Activated naive CD4-positive, alpha-beta T cell treated with anti-CD3 and anti-CD28 coated beads, Interleukin-2, amount 10 ng/mL, durations not matched to agents 7 days and 5 days (primary cell): ENCODE measurements around the gene DUS4L.

Source experiments
- CTCF ChIA-PET: fragments of 350-600 bp; sonication (Branson Sonifier 250); formaldehyde crosslinking; loops from one replicate; lab custom pipeline; 2021; ENCODE audit warnings: antibody characterized with exemption; lab: Charles Lee
- DNase-seq: peaks from one replicate; pipeline ENCODE4 v3.0.0-alpha.2; 2020
- H3K27ac Mint-ChIP-seq: one replicate; pipeline ENCODE4 v1.8.0; 2021; ENCODE audit warnings: mild to moderate bottlenecking, moderate library complexity, mixed read lengths
- H3K27me3 Mint-ChIP-seq: one replicate; pipeline ENCODE4 v1.8.0; 2021; ENCODE audit warnings: mild to moderate bottlenecking, mixed read lengths
- H3K36me3 Mint-ChIP-seq: one replicate; pipeline ENCODE4 v1.8.0; 2021; ENCODE audit warnings: mixed read lengths
- H3K4me1 Mint-ChIP-seq: one replicate; pipeline ENCODE4 v1.8.0; 2021; ENCODE audit warnings: mixed read lengths
- H3K4me3 Mint-ChIP-seq: one replicate; pipeline ENCODE4 v1.8.0; 2021; ENCODE audit warnings: mild to moderate bottlenecking, moderate library complexity, mixed read lengths
- H3K9me3 Mint-ChIP-seq: one replicate; pipeline ENCODE4 v1.8.0; 2021; ENCODE audit warnings: mixed read lengths

Gene DUS4L

DNA sequence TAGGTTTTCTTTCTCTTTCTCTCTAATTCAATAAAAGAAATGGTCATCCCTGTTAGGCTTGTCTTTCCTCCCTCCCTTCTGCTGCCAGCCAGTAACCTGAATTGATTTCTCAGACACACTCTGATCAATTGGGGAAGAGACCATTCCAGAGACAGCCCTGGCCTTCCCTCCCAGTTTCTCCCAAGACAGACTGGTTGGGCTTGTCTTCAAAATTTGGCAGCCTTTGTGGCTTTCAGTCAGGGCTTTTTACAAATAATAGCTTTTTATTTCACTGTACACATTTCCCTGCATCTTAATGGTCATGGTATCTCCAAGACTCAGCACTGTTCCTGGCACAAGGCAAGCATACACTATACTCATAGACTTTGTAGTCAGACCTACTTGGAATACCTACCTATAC is 50.2 kb downstream of the DUS4L start:
- Mint-ChIP-seq H3K4me1 (peaks cover 17% of the 10 kb centered on the region), H3K27me3 (no peaks in the 10 kb centered on the region), H3K4me3 (no peak overlapping the region), H3K9me3 (no peaks in the 10 kb centered on the region), H3K27ac (no peak overlapping the region), H3K36me3 (peaks cover 21% of the 10 kb centered on the region)
- CTCF ChIA-PET = no interaction called here
- DNase-seq = no peak

DNA sequence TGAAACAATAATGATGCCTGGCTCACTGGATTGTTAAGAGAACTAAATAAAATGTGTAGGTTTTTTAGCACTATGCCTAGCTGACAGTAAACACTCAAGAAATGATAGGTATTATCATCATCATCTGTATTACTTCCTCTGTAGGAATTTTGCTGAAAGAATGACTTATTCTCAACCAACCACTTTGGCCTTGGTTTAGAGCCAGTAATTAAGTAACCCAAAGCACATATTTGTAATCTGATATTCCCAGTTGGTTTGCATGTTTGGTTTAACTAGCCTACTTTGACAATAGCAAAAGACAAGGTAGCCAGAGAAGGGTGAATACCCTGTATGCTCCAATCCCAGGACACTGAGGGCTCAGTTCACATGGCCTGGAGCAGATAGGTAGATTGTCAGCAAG is 50.7 kb downstream of the DUS4L start:
- Mint-ChIP-seq H3K27ac (no peak overlapping the region), H3K4me3 (no peak overlapping the region), H3K27me3 (no peaks in the 10 kb centered on the region), H3K36me3 (peaks cover 21% of the 10 kb centered on the region), H3K4me1 (peaks cover 17% of the 10 kb centered on the region), H3K9me3 (no peaks in the 10 kb centered on the region)
- no peak for DNase-seq
- CTCF ChIA-PET = no interaction called here

DNA sequence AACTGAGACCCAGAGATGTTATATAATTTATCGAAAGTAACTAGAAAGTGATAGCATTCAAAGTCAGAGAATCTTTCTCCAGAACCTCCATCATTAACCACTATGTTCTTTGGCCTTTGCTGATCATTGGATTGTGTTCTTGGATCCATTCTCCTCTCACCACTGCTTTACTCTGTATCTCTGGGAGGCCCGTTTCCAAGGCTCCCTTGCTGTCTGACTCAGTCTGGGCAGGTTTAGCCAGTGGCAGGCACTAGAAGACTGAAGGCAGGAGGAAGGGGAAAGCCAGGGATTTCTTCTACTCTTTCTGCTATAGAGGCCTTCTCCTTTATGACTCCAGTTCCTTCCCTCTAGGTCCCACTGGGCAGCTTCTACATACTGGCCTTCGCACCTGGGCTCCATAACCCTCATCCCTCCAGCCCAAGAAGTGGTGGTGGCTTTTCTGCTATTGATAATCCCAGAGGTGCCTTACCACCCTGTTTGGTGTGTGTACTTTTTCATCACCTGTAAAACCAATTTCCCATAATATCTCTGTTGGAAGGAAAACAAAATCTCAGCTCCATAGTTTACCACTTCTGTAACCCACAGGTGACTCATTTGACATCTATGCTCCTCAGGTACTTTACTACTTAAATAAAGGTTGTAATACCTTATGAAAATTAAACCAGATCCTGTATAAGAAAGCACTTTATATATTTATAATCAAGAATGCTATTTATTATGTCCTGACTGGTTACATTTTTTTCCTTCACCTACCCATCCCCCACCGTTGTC is 52.3 kb downstream of the DUS4L start:
- no peak overlapping the region for H3K27ac Mint-ChIP-seq
- no peak for DNase-seq
- H3K27me3 Mint-ChIP-seq = no peaks in the 10 kb centered on the region
- H3K4me1 Mint-ChIP-seq = peaks cover 17% of the 10 kb centered on the region
- no peak overlapping the region for H3K4me3 Mint-ChIP-seq
- CTCF ChIA-PET = no interaction called here
- no peaks in the 10 kb centered on the region for H3K9me3 Mint-ChIP-seq
- H3K36me3 Mint-ChIP-seq = peaks cover 24% of the 10 kb centered on the region

DNA sequence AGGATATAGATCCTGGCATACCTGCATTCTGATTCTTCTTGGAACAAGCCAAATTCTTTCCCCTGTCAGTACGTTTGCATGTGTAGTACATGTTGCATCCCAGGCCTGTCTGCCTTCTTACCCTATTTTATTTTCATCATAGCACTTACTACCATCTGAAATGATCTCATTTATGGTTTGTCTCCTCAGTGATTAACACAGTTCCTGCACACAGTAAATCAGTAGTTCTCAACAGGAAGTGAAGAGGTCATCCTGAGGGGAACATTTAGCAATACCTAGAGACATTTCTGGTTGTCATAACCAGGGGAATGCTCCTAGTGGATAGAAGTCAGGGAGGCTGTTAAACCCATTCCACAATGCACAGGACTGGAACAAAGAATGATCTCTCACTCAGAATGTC is 58.7 kb downstream of the DUS4L start:
- no peak for DNase-seq
- CTCF ChIA-PET = interaction anchor here (2.1 kb wide), 1 partner anchor 39 kb away, joined by 7 read pairs; the partner anchor contains the start of gene SLC26A4
- peaks cover 6% of the 10 kb centered on the region for H3K9me3 Mint-ChIP-seq
- H3K27ac Mint-ChIP-seq = no peak overlapping the region
- H3K4me3 Mint-ChIP-seq = no peak overlapping the region
- peaks cover 6% of the 10 kb centered on the region for H3K36me3 Mint-ChIP-seq
- no peaks in the 10 kb centered on the region for H3K4me1 Mint-ChIP-seq
- no peaks in the 10 kb centered on the region for H3K27me3 Mint-ChIP-seq

DNA sequence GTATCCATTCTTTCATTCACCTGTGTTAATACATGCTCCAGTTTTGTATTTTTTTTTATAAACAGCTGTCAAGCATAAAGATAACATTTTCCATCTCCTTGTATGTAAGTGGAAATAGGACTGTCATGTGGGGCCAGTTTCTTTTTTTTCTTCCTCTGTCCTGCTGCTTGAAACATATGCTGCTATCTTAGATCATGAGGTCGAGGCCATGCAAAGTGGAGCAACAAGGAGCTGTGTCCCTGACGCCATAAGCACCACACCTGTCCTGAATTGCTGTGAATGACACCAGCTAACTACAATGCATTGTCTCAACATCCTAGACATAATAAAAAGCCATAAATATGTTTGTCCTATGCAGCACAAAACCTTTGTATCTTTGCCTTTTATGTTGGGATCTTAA is 59.1 kb downstream of the DUS4L start:
- H3K4me3 Mint-ChIP-seq = no peak overlapping the region
- no peak overlapping the region for H3K27ac Mint-ChIP-seq
- no peaks in the 10 kb centered on the region for H3K4me1 Mint-ChIP-seq
- peaks cover 6% of the 10 kb centered on the region for H3K9me3 Mint-ChIP-seq
- peaks cover 6% of the 10 kb centered on the region for H3K36me3 Mint-ChIP-seq
- CTCF ChIA-PET = interaction anchor here (2.1 kb wide), 1 partner anchor 39 kb away, joined by 7 read pairs; the partner anchor contains the start of gene SLC26A4
- H3K27me3 Mint-ChIP-seq = no peaks in the 10 kb centered on the region
- no peak for DNase-seq

DNA sequence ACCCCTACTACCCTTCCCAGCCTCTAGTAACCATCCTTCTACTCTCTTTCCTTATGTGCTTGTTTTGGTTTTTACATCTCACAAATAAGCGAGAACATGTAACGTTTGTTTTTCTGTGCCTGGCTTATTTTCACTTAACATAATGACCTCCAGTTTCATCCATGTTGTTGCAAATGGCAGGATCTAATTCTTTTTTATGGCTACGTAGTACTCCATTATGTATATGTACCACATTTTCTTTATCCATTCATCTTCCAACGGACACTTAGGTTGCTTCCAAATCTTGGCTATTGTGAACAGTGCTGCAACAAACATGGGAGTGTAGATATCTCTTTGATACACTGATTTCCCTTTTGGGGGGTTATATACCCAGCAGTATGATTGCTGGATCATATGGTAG is 63.2 kb downstream of the DUS4L start:
- DNase-seq = no peak
- Mint-ChIP-seq H3K4me3 (no peak overlapping the region), H3K4me1 (peaks cover 8% of the 10 kb centered on the region), H3K27ac (no peak overlapping the region), H3K36me3 (peaks cover 3% of the 10 kb centered on the region), H3K9me3 (peaks cover 6% of the 10 kb centered on the region), H3K27me3 (no peaks in the 10 kb centered on the region)
- CTCF ChIA-PET = no interaction called here
